GM10266 (cell line): Measurements from ENCODE around the gene GGN.
"Not testable (repeated sequence)": the region's sequence is repeated elsewhere in the genome, so short reads cannot be mapped to it uniquely, and the experiment has no call there.

Experiments used
- DNase-seq: peaks from one replicate; pipeline ENCODE4 v3.0.0; 2012; ENCODE audit errors: extremely low spot score
- TF ChIP-seq, protein P1 (sequence below): IDR thresholded peaks from 2 replicates; pipeline ENCODE4 v1.5.1; 2012; ENCODE audit warnings: mild to moderate bottlenecking, low read depth; ENCODE audit not compliant: control insufficient read depth, insufficient read depth; ENCODE audit errors: missing control alignments

The GGN gene

GRCh38 chr19:38346837-38347236, 41.0 kb downstream of the GGN start:
- TF ChIP-seq, protein P1, sequence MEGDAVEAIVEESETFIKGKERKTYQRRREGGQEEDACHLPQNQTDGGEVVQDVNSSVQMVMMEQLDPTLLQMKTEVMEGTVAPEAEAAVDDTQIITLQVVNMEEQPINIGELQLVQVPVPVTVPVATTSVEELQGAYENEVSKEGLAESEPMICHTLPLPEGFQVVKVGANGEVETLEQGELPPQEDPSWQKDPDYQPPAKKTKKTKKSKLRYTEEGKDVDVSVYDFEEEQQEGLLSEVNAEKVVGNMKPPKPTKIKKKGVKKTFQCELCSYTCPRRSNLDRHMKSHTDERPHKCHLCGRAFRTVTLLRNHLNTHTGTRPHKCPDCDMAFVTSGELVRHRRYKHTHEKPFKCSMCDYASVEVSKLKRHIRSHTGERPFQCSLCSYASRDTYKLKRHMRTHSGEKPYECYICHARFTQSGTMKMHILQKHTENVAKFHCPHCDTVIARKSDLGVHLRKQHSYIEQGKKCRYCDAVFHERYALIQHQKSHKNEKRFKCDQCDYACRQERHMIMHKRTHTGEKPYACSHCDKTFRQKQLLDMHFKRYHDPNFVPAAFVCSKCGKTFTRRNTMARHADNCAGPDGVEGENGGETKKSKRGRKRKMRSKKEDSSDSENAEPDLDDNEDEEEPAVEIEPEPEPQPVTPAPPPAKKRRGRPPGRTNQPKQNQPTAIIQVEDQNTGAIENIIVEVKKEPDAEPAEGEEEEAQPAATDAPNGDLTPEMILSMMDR: no peak
- no peak for DNase-seq

GRCh38 chr19:38340927-38341326, 46.9 kb downstream of the GGN start:
- DNase-seq: no peak
- TF ChIP-seq, protein P1: no peak

DNA sequence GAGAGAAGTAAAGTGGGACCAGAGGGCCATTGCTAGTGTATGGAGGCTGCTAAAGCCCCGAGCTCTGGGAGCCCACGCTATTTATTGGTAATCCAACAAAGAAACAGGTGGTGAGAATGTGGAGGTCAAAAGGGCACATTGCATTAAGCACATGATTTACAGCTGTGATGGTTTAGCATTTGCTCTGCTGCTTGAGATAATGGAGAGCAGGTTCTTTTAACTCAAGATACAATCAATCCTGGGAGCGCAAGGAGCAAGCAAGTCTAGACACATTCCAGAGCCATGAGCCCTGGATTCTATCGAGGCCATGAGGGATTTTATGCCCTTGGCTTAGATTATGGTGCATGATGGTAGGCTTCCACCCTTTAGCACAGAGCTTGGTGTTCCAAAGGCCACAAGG, 48.8 kb downstream of the GGN start:
- DNase-seq: not testable (repeated sequence)

DNA sequence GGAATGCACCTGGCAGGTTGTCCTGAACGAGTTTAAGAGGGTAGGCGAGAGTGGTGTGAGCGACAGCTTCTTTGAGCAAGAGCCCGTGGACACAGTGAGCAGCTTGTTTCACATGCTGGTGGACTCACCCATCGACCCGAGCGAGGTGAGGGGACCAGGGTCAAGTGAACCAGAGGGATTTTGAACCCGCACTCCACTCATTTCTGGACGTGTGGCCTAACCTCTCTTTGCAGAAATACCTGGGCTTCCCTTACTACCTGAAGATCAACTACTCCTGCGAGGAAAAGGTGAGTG, 50.5 kb downstream of the GGN start:
- no peak for DNase-seq
- TF ChIP-seq, protein P1: no peak

- TF ChIP-seq, protein P1: no peak
- DNase-seq: peak; percentile 91
These were observed 51.0 kb downstream of the GGN start for GRCh38 chr19:38336638-38337359.

DNA sequence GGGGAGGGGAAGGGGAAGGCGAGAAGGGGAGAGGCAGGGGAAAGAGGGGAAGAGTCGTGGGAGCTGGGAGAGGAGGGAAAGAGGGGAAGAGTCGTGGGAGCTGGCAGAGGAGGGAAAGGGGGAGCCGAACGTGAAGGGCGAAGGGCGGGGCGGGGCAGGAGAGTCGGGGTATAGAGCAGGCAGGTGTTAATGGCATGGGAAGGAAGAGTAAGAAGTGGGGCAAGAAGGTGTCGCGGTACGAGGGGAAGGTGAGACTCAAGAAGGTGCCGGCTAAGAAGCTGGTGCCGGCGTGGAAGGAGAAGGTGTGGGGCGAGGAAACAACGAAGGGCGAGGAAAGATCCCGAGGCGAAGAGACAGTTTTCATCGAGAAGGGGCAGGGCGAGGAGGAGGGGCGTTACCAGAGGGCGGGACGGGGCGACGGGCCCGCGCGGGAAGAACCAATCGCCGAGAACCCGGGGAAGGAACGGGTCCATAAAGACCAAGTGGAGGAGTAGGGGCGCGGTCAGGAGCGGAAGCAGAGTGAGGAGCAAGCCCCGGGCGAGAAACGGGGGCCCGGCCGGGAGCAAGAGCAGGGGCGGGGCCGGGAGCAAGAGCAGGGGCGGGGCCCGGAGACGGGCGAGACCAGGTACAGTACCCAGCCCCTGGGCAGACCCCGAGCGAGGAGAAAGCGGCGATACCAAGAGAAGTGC, 51.7 kb downstream of the GGN start:
- TF ChIP-seq, protein P1: no peak
- peak; percentile 92 for DNase-seq
